Activated effector memory CD4-positive, alpha-beta T cell treated with Interleukin-2 at 50 U/mL for 16 hours (primary cell): ENCODE data around the gene TXNDC2.

Experiments
- DNase-seq: peaks from one replicate; pipeline ENCODE4 v3.0.0-alpha.2; 2020

The TXNDC2 gene

DNA sequence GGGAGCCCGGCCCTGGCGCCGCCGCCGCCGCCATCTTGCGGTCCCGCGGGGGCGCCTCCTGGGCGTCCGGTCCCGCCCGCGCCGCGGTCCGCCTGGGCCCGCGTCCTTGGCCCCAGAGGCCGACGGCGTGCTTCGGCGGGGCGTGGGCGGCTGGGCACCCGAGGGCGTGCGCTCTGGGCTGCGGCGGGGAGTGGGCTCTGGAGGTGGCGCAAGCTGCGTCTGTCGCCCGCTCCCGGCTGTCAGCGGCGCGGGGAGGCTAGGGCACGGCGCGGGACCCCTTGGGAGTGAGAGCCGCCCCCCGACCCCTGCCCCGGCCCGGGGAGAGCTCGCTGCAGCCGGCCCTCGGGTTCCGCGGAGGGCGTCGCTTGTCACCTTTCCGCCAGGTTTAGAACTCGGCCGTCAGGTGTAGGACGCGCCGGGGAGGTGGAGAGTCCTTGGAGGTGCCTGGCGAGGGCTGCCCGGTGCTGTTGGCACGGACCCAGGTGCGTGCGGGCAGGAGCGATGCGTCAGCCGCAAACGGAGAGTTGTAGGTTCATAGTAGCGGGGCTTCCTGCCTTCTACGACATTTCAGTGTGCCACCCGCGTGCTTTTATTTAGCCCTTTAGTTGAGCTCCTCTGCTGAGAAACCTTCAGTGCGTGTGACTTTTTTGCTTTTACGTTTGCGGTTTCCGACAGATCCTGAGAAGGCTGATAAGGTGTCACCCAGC lies 29.0 kb downstream of the TXNDC2 start:
- DNase-seq, result peak; percentile 70

DNA sequence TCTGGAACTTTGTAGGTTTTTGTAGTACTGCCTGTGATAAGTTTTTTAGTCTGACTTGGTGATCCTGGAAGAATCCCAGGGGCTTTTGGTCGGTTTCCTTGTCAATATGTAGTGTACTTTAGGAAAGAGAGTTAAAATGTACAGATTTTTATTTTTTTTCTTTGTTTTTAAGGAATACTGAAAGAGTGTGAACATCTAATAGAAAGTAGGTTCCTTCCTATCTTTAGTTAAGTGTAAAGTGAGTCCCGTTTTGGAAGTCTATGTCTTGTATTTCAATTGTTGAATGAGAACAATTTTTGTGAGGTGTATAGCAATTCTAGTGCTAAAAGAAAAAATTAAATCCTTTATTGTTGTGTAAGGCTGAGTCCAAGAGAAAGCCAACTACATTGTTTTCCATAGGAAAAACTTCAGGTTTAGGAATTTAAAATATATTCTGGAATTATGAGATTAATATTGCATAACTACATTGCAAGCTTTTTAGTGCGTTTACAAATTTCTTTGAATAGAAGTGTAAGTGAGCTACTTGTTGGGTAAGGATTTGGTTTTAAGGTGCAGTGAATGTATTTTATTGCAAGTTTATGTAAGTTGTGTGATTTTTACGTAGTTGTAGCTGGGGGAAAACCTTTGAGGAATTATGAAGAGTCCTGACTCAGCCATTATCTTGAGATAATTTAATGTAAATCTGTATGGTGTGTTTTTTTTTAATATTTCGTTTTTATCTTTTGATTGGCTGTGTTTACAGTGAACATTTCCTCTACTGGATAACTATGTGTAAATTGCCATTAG lies 29.7 kb downstream of the TXNDC2 start:
- DNase-seq, result no peak

DNA sequence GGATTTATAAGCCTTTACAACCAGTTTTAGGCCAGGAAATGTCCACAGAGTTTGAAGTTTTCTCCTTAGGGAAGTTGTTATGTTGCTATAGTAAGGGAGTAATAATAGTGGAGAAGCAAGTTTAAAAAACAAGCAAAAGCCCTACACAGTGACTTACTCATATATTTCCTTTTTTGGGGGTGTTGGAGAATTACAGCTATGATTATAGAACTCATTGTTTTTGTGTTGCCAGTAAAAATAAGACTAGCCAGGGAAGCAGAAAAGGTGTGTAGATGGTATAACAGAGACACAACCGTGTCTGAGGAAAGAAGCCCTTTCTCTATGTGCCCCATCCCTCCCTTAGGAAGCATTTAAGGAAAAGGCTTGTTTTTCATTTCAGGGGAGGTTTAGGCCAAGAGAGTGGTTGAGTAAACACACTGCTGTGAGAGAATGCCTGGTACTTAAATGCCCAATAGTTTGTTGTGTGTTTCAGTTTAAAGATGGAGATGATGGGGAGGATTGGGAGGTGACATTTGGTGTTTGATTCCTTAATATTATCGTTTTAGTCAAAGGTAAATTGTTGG lies 30.4 kb downstream of the TXNDC2 start:
- no peak for DNase-seq

DNA sequence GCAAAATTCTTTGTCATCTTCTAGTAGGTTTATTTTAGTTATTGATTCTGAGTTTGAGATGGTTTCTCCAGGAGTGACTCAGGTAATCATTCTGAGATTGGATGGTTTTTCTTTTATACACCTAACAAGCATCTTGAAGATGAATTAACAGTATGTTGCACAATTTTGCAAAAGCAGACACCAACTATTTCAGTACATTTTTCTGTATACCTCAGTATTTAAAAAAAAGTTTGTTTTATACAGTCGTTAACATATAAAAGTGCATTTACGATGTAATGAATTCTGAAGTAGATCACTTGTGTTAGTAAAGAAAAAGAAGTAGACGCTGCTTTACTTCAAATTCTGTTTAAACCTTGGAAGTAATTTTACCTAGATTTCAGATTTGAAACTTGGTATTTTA lies 31.0 kb downstream of the TXNDC2 start:
- DNase-seq, result no peak

DNA sequence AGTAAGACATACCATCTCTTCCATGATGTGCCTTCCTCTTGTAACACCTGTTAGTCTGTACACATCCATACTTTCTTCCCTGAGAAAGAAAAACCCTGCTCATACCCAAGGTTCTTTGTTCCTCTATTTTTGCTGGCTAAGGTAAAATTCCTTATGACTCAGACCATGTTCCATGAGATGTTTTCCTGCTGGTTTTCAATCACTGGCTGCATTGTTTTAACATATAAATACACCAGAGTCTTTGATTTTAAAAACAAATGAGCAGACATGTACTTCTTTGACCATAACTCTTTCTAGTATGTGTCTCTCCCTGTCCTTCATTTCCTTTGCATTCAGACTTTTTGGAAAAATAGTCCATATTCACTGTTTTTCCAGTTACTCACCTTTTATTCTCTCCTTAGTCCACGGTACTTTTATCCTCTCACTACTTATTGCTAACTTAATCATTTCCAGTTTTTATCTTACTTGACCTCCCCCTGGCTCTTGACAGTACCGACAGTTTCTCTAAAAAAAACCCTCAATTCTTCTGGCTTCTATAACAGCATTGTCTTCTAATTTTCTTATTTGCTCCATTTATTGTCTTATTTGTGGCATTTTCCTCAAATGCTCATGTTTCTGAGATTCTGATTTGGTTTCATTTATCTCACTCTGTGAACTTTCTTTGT lies 32.4 kb downstream of the TXNDC2 start:
- no peak for DNase-seq

DNA sequence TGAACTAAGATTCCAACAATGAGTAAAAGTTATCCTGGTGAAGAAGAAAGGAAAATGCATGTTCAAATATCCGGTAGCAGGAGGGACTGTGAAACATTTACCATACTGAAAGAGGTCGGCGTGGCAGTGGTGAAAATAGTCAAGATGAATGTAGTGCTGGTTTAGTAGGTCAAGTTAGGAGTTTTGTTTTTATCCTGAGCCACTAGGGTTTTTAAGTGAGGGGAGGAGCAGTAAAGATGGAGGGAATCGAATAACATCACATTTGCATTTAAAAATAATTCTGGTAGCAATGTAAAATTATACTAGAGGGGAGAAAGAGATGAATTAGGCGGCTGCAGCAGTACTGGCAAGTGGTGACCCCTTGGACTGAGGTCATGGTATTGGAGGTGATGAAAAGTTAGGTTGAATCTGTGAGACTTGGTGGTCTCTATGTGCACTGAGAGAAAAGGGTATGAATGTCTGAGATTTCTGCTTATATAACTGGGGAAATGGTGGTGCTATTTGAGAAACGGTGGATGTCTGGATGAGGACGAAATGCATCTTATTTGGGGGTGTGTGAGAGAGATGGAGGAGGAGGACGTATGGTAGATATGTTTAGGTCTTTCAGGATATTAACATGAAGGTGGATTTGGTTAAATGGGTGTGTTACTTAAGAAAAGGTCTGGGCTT lies 33.9 kb downstream of the TXNDC2 start:
- no peak for DNase-seq

DNA sequence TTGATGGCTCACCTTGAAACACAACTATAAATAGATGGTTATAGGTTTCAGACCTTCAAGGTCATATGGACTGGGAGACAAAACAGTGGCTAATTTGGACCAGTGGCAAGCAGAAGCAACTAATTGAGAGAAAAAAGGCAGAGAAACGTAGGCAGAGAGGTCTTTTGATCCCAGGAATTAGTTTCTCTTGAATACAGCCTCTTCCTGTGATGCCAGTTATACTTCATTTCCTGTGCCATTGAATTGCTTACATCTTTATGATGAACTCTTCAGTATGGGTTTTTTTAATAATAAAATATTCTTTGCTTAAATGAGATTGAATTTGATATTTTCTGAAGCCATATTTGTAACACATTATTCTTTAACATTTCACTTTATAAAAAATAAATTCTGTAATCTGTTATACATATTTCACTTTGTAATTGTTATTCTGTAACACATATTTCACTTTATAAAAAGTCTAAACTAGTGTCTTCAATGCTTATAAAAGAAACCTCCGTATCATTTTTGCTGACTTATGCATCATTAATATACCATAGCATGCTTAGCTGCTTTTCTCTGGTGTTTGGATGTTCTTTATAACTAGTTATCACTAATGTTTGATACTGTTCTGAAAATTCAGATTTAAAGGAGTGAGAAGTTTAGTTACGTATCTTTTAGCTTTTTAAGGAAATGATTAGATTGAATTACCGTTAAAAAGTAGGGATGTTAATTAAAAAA lies 37.0 kb downstream of the TXNDC2 start:
- no peak for DNase-seq

DNA sequence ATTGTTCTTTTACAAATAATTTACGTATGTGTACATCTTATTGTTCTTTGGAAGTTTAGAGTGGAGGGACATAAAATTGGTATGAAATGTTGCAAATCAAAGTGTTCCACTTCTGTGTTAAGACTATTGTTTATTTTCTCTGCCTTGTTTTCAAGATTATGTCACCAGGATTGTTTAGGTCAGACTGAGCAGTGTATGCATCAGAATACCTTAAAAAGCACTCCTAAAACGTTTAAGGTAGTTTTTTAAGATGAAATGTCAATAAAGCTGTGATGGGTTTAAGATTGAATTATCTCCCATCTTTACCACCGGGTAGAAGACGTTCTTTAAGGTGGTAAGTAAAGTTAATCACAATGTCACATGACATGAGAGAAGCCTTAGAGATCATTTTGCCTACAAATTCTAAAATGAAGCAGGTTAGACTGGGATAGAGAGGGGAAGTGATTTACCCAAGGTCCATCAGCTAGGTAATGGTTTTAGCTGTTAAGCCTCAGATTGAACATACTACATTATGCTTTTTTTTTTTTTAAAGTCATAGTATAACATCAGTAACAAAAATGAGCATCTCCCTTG lies 38.7 kb downstream of the TXNDC2 start:
- no peak for DNase-seq

DNA sequence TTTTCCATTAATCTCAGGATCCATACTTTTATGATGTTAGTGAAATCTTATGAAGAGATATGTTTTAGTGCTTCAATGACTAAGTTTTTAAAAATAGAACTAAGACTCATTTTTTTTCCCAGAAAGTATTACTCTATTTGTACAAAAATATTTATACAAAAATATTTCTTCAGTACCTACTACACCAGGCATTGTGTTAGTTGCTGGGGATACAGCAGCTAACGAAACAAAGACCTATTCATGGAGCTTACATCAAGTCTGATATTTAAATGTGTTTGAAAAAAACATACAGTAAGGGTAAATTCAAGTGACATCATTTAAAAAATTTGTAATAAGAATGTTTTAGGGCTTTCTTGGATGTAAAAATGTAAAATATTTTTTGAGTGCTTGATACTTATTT lies 39.6 kb downstream of the TXNDC2 start:
- DNase-seq, result no peak

DNA sequence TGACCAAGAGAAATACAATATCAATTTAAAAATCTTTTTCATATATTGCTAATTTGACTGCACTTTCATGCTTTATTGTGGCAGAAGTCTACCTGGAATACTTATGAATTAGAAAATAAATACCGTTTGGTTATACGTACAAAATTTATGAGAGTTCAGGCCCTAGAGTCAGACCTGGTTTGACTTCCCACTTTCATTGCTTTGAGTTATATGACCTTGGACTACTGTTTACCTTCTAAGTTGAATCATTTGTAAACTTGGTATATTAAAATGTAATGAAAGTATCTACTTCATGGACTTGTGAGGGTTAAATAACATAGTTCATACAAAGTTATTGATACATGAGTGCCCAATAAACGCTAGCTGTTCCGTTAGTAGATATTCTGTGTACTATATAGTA lies 40.0 kb downstream of the TXNDC2 start:
- no peak for DNase-seq

DNA sequence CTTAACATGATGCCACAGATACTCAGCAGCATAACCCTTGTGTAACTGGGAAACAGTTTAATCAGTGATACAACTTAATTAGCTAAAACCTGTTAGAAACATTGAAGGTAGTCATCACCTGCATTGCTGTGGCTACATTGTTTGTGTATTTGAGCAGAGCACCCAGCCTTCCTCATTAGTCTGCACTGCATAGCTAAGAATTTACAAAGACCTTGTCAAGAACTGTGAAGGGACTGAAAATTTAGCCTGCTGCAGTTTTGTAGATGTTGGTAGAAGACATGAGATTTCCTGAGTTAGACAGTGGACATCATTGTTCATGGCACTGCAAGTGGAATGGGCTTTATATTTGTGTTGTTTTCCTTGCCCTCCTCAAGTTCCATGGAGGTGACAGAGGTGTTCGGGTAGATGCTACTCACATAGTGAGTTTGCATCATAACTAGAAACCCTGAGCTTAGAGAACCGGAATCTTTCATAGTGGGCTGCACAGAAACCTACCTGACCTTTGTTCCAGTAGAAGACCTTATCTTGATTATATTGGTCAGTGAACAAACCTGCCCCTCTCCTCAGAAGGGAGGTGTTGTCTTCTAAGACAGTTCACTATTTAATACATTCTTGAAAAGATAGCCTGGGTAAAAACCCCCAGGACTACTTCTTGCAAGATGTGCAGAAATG lies 40.6 kb downstream of the TXNDC2 start:
- DNase-seq, result no peak

DNA sequence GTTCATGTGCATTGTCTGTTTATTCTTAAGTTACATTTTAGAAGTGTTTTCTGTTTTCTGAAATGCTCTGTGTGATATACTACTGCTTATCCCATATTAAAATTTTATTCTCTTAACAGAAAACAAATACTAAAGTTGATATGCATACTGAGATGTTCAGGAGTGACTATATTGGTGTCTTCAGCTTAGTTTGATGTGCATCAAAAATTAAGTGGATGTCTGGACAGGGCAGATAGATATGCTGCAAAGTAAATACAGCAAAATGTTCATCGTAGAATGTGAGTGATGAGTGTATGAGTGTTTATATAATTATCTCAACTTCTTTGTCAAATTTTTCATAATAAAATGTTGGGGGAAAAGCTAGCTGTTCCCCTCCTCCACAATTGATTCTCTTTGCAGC lies 41.2 kb downstream of the TXNDC2 start:
- DNase-seq, result no peak

DNA sequence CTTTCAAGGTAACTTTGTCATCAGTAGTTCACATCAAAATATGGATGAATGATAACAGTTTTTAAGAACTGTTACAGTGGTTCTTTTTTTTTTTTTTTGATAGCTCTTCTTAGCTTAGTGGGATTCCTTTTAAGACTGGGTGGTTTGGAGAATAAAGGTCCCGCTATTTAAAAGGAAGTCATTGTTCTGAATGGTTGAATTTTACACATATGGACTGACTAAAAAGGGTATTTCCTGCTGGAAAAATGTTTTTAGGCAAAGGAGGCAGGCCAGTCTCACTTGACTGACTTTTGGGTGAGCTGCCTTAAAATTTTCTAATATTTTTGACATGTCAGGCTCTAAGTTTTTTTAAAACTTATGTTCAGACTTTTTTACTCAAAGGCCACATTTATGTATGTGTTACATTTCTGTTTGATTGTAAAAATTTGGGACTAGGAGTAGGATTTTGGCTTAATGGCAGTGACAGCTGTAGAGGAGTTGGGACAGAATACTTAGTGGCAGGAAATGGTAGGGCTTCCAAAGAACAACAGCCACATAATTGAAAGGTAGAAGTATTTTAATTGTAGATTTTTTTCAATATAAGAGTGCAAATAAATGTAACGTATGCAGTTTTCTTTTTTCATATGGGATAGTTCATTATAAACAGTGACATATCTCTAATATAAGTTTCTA lies 41.8 kb downstream of the TXNDC2 start:
- DNase-seq, result no peak

DNA sequence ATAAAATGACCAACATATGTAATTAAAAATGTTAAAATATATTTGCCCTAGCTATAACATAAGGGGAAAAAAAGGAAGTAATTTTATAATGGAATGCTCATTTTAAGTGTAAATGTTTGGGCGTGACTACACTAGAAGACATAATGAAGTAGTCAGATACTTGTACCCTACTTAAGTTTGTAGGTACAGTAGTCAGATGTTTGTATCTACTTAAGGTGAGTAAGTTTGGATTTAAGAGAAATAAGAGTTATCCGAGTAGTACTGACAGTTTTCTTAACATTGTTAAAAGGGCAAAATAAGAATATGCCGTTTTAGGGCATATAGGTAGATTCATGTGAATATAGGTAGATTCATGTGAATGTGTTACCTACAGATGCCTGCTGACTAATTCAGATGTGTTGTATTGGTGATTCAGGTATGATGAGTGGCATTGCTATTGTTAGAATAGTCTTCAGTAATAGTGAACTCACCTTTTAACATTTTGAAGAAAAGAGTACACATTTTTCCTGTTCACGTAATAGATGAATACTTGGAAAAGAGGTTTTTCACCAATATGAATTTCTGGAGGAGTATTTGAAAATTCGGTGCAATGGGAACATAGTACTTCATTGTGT lies 43.0 kb downstream of the TXNDC2 start:
- DNase-seq, result no peak

DNA sequence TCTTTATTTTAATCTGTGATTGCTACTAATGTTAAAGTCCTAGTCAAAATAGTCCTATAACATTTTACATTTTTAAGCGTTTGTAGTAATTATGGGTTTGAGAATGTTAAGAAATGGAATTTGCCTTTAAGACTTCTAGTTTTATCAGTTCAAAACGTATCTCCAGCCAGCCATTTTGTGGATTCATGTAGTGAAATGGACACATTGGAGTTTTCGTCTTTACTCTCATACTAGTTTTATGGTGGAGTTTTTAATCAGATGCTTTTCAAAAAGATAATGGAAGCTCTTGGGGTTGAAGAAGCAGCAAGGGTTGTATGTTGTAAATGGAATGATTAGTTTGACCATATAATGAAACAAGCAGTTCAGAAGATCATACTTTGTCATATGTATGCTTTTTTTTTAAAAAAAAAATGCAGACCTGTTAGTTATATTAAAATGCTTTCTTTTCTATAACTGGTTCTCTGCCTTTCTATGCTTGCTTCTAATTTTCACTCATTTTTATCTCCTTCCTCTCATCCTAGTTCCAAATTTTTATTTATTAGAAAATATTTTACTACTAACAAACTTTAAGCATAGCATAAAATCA lies 44.6 kb downstream of the TXNDC2 start:
- DNase-seq, result no peak

DNA sequence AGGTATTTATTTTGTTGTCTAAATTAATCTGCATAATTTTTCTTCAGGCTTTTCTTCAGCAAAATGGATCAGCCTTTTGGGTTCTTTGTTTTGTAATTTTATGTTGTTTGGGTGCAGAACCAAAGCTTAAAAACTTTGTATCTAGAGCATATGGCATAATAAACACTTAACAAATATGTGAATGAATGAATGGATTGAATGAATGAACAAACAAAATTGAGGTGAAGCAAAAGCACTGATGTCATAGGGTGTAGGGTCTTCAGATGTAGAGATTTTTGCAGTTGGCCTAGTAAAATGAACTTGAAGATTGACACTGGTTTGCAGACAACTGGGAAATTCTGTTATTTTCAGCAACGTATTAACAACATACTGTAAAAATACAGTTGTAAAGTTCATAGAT lies 45.4 kb downstream of the TXNDC2 start:
- no peak for DNase-seq

DNA sequence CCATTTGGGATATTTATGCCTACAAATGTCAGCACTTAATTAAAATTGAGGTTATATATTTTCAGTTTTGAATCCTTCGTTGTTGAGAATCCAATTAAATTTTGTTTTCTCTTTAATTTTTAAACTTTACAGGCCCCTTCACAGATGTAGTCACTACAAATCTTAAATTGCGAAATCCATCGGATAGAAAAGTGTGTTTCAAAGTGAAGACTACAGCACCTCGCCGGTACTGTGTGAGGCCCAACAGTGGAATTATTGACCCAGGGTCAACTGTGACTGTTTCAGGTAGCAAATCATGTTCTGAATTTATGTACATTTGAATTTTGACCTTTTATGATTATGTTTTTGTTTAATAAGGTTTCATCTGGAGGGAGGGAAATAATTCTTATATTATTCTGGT lies 45.9 kb downstream of the TXNDC2 start:
- DNase-seq, result no peak

DNA sequence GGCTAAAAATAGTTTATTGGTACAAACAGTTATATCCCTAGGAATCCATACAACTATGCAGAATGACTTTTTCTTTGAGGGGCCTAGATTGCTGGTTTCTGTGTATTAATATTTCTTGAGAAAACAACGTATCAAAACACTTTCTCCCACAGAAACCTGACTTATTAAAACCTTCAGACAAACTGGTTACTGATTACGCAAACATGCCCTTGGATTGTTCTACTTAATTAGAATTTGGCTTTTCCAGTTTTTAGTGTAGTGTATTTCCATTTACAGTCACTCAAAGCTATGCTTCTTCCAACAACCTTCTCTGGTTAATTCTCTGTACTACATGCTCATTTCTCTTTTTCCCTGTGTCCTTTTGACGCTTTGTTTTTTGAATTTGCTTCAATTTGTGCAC lies 48.1 kb downstream of the TXNDC2 start:
- DNase-seq, result no peak

DNA sequence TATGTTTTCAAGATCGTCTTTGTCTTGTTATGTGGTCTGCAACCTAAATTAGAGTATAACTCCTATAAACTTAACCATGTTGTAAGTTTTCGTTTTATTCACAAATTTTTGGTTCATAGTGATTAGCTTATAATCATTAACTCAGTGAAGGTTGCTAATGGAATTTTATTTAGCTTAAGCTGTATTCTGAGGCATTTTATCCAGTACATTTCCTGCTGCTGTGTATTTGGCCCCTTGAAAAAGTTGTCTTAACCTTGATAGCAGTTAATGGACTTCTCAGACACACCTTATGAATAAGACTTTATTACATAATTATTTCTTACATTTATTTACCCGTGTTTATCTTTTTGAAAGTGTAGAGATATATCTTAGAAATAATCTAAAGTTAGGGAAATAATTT lies 48.5 kb downstream of the TXNDC2 start:
- no peak for DNase-seq
